Thymus (tissue), 11 donors: ENCODE measurements around the gene ROPN1. TPM values are rescaled to one million over a fixed set of nuclear protein-coding genes. Genes with fewer than 3 reads are reported as not detected.

Experiments
- DNase-seq, 9 donors: peaks; one replicate each; pipeline ENCODE4 v3.0.0-alpha.2; 2013; ENCODE audit warnings: low spot score in 9 of 9, low read depth in 6 of 9, missing footprints in 1 of 9
- H3K27ac ChIP-seq, 2 donors: one replicate each; pipeline ENCODE4 v1.5.1; 2013; ENCODE audit warnings: control low read depth in 1 of 2, low read depth in 1 of 2, low read length in 1 of 2, mild to moderate bottlenecking in 1 of 2, moderate library complexity in 1 of 2
- H3K27me3 ChIP-seq, 2 donors: one replicate each; pipeline ENCODE4 v1.5.1; 2013; ENCODE audit warnings: low read length in 1 of 2; ENCODE audit not compliant: control insufficient read depth in 2 of 2, insufficient read depth in 1 of 2
- H3K36me3 ChIP-seq, 2 donors: one replicate each; pipeline ENCODE4 v1.5.1; 2013; ENCODE audit warnings: low read length in 1 of 2, mild to moderate bottlenecking in 1 of 2, moderate library complexity in 1 of 2; ENCODE audit not compliant: control insufficient read depth in 2 of 2, insufficient read depth in 2 of 2
- H3K4me1 ChIP-seq, 2 donors: one replicate each; pipeline ENCODE4 v1.5.1; 2013; ENCODE audit warnings: low read length in 2 of 2; ENCODE audit not compliant: control insufficient read depth in 2 of 2, insufficient read depth in 2 of 2
- H3K4me3 ChIP-seq, 2 donors: one replicate each; pipeline ENCODE4 v1.5.1; 2013; ENCODE audit warnings: low read length in 2 of 2, control low read depth in 1 of 2, mild to moderate bottlenecking in 1 of 2
- H3K9me3 ChIP-seq, 2 donors: one replicate each; pipeline ENCODE4 v1.5.1; 2013; ENCODE audit warnings: low read length in 1 of 2, mild to moderate bottlenecking in 1 of 2; ENCODE audit not compliant: control insufficient read depth in 2 of 2, insufficient read depth in 1 of 2
- WGBS: extraction: QIAGEN DNeasy Blood & Tissue Kit; methylation state at CpG from one replicate; pipeline ENCODE4 v1.1.7; 2013; 5-methylcytosine and 5-hydroxymethylcytosine counted together
- polyA plus RNA-seq: library from polyadenylated mRNA; stranded (reverse); fragments of 200-250 nt; gene quantifications from one replicate; pipeline ENCODE4 v1.2.3, GENCODE V29; 2013
- total RNA-seq: library from RNA; stranded (reverse); fragments of 120-200 nt; gene quantifications from one replicate; pipeline ENCODE4 v1.2.4, GENCODE V29; 2013
- donor health status: healthy.

The ROPN1 gene
- total and polyA plus RNA-seq, 2 donors = 0.09 to 0.30 TPM

DNA sequence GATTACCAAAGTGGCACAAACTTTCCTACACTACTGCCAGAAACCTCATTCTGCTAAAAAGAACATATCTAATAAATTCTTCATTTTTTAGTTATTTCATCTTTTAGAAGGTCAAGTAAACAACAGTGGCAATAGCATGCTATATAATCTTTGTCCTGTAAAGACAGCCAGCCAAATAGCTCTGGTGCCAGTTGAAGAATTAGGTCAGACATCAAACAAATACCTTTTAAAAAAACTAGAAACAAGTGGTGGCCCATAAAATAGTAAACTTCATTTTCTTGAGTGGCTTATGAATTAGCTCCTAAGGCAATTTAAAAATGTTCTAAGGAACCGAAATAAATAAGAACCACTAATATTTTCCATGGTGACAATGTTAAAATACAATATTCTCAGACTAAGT, 50.4 kb downstream of the ROPN1 start:
- DNase-seq = no peak
- H3K27ac ChIP-seq = no peak overlapping the region
- 99% methylated on average over 1 of the region's 1 CpG for WGBS
- no peaks in the 10 kb centered on the region for H3K9me3 ChIP-seq
- H3K36me3 ChIP-seq = peaks cover 13 to 43% of the 10 kb centered on the region in 2 donors
- H3K4me3 ChIP-seq = no peak overlapping the region
- no peaks in the 10 kb centered on the region for H3K27me3 ChIP-seq
- H3K4me1 ChIP-seq = no peaks in the 10 kb centered on the region

DNA sequence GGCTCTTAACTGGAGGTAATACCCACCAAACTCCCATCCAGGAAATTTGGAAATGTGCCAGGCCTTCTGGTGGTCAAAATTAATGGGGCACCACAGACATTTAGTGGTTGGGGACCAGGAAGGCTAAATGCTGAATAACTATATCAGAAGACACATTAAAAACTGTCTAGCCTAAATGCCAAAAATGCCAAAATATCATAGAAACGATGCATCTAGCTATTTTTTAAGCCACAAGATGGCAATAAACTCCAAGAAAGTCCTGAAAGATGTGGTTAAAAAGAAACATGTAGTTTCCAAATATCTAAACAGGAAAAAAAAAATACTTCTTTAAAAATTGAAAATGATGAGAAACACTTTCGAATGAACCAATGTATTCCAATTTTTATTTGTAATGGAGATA, 50.8 kb downstream of the ROPN1 start:
- no peak for DNase-seq
- H3K36me3 ChIP-seq = peaks cover 16 to 43% of the 10 kb centered on the region in 2 donors

DNA sequence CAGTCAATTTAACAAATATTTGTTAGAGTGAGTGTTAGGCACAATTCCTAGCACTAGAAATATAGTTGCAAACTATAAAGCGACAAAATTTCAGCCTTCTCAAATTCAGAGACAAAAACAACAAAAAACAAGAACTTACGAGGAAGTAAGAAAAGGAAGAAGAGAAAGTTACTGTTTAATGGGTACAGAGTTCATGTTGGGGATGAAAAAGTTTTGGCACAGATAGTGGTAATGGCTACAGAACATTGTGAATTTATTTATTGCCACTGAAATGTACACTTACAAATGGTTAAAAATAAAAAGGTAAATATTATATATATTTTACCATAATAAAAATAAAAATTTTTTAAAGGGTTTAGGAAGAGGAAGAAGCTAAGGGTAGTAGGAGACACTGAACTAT, 52.2 kb downstream of the ROPN1 start:
- 96% methylated on average over 2 of the region's 2 CpGs for WGBS
- Histone ChIP-seq H3K27ac (no peak overlapping the region), H3K4me3 (no peak overlapping the region), H3K27me3 (no peaks in the 10 kb centered on the region), H3K9me3 (no peaks in the 10 kb centered on the region), H3K4me1 (no peaks in the 10 kb centered on the region), H3K36me3 (peaks cover 16 to 40% of the 10 kb centered on the region in 2 donors)
- DNase-seq = no peak

More for the DNA sequence above, 50.8 kb downstream of the ROPN1 start:
- no peaks in the 10 kb centered on the region for H3K4me1 ChIP-seq
- H3K27ac ChIP-seq = no peak overlapping the region
- H3K9me3 ChIP-seq = no peaks in the 10 kb centered on the region
- WGBS = 77% methylated on average over 2 of the region's 2 CpGs
- H3K4me3 ChIP-seq = no peak overlapping the region
- H3K27me3 ChIP-seq = no peaks in the 10 kb centered on the region

GRCh38 chr3:123936400-123936799, 55.5 kb downstream of the ROPN1 start:
- DNase-seq = no peak
- Histone ChIP-seq H3K4me1 (no peaks in the 10 kb centered on the region), H3K36me3 (peaks cover 8 to 24% of the 10 kb centered on the region in 2 donors), H3K27me3 (no peaks in the 10 kb centered on the region), H3K4me3 (no peak overlapping the region), H3K27ac (no peak overlapping the region), H3K9me3 (no peaks in the 10 kb centered on the region)
- WGBS = 97% methylated on average over 2 of the region's 2 CpGs

GRCh38 chr3:123935830-123936229, 56.1 kb downstream of the ROPN1 start:
- no peaks in the 10 kb centered on the region for H3K4me1 ChIP-seq
- no peak overlapping the region for H3K27ac ChIP-seq
- peaks cover 8 to 23% of the 10 kb centered on the region in 2 donors for H3K36me3 ChIP-seq
- no peak for DNase-seq
- H3K27me3 ChIP-seq = no peaks in the 10 kb centered on the region
- H3K9me3 ChIP-seq = no peaks in the 10 kb centered on the region
- H3K4me3 ChIP-seq = no peak overlapping the region

GRCh38 chr3:123934250-123934649, 57.7 kb downstream of the ROPN1 start:
- Histone ChIP-seq H3K9me3 (no peaks in the 10 kb centered on the region), H3K4me1 (no peaks in the 10 kb centered on the region), H3K27ac (no peak overlapping the region), H3K27me3 (no peaks in the 10 kb centered on the region), H3K4me3 (no peak overlapping the region), H3K36me3 (peaks cover 11 to 29% of the 10 kb centered on the region in 2 donors)
- 97% methylated on average over 2 of the region's 2 CpGs for WGBS
- DNase-seq = no peak

- Histone ChIP-seq H3K4me3 (no peak overlapping the region), H3K4me1 (no peaks in the 10 kb centered on the region), H3K27ac (no peak overlapping the region), H3K36me3 (peaks cover 9 to 19% of the 10 kb centered on the region in 2 donors), H3K9me3 (no peaks in the 10 kb centered on the region), H3K27me3 (no peaks in the 10 kb centered on the region)
- DNase-seq = no peak
Measured at GRCh38 chr3:123930445-123930844, 61.5 kb downstream of the ROPN1 start.

GRCh38 chr3:123929325-123929724, 62.6 kb downstream of the ROPN1 start:
- no peaks in the 10 kb centered on the region for H3K27me3 ChIP-seq
- no peak overlapping the region for H3K27ac ChIP-seq
- H3K9me3 ChIP-seq = no peaks in the 10 kb centered on the region
- H3K4me1 ChIP-seq = no peaks in the 10 kb centered on the region
- H3K36me3 ChIP-seq = peaks cover 9 to 19% of the 10 kb centered on the region in 2 donors
- no peak overlapping the region for H3K4me3 ChIP-seq
- WGBS = 98% methylated on average over 9 of the region's 9 CpGs
- DNase-seq = no peak

DNA sequence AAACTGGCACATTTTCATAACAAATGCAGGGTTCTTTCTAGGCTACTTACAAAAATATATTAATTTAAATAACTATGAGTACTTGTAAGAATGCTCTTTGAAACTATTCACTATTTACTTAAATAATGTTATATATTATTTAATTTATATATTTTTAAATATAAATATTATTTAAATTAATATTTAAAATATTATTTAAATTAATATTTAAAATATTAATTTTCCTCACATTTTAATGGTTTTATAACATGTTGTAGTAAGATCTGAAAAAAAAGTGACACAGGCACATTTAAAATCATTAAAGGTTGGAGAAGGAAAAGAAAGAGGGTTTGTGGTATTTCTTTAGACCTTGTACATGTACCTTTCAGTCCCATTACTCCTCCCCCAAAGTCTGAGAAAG, 65.5 kb downstream of the ROPN1 start:
- no peak for DNase-seq
- H3K4me1 ChIP-seq = no peaks in the 10 kb centered on the region
- H3K4me3 ChIP-seq = no peak overlapping the region
- peaks cover 6 to 13% of the 10 kb centered on the region in 2 donors for H3K36me3 ChIP-seq
- no peak overlapping the region for H3K27ac ChIP-seq
- no peaks in the 10 kb centered on the region for H3K27me3 ChIP-seq
- H3K9me3 ChIP-seq = no peaks in the 10 kb centered on the region

DNA sequence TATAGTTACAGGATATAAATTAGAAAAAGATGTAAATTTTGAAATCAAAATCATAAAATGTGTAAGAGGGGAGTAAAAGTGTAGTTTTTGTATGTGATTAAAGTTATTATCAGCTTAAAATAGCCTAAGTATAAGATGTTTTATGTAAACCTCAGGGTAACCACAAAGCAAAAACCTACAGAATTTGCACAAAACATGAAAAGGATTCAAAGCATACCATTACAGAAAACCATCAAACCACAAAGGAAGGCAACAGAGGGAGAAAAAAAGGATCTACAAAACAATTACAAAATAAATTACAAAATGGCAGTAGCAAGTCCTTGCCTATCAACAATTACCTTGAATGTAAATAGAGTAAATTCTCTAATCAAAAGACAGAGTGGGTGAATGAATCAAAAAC, 71.1 kb downstream of the ROPN1 start:
- H3K36me3 ChIP-seq = peaks cover 10 to 13% of the 10 kb centered on the region in 2 donors

More for the DNA sequence above, 71.1 kb downstream of the ROPN1 start:
- no peaks in the 10 kb centered on the region for H3K4me1 ChIP-seq
- H3K4me3 ChIP-seq = no peak overlapping the region
- H3K27ac ChIP-seq = no peak overlapping the region
- no peaks in the 10 kb centered on the region for H3K27me3 ChIP-seq
- no peak for DNase-seq
- peaks cover 0 to 3% of the 10 kb centered on the region in 2 donors for H3K9me3 ChIP-seq
